ENCODE results near the gene IGSF9.
"Not testable (repeated sequence)": the region's sequence is repeated elsewhere in the genome, so short reads cannot be mapped to it uniquely, and the experiment has no call there.

DNA sequence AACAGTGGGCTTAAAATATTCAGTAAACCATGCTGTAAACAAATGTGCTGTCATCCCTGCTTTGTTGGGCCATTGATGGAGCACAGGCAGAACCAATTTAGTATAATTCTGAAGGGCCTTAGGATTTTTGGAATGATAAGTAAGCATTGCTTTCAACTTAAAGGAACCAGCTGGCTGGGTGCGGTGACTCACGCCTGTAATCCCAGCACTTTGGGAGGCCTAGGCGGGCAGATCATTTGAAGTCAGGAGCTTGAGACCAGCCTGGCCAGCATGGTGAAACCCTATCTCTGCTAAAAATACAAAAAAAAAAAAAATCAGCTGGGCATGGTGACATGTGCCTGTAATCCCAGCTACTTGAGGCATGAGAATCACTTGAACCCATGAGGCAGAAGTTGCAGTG is 41.4 kb downstream of the IGSF9 start:
- not testable (repeated sequence) for TF ChIP-seq CTCF (conservative IDR thresholded peaks at IDR 0.05; ENCODE audit: low read depth in 2 of 2); JUNB (IDR thresholded peaks at IDR 0.05; ENCODE audit: unreplicated experiment); EZH2 (IDR thresholded peaks at IDR 0.05; ENCODE audit: low read depth, unreplicated experiment); EZH2phosphoT487 (IDR thresholded peaks at IDR 0.05; ENCODE audit: unreplicated experiment); POLR2AphosphoS5 (IDR thresholded peaks at IDR 0.05; ENCODE audit: low read depth); REST (IDR thresholded peaks at IDR 0.05; ENCODE audit: unreplicated experiment); ZNF331 (CRISPR knock-in tag; IDR thresholded peaks at IDR 0.05; ENCODE audit: low read depth); ZNF114 (CRISPR knock-in tag; IDR thresholded peaks at IDR 0.05); CREB1 (CRISPR knock-in tag; IDR thresholded peaks at IDR 0.05; ENCODE audit: low read depth); NANOG (IDR thresholded peaks at IDR 0.05; ENCODE audit: borderline replicate concordance)
